Neutrophil (primary cell): Measurements from ENCODE around the gene DNAJA4.
"Not testable (repeated sequence)": the region's sequence is repeated elsewhere in the genome, so short reads cannot be mapped to it uniquely, and the experiment has no call there.

ENCODE experiments used
- H3K27ac ChIP-seq: fragments of 200-600 bp; sonication (generic); 2 replicates; pipeline ENCODE4 v1.5.1; 2016; ENCODE audit warnings: mild to moderate bottlenecking, moderate library complexity
- H3K27me3 ChIP-seq: fragments of 200-600 bp; sonication (generic); 2 replicates; pipeline ENCODE4 v1.6.0; 2016; ENCODE audit warnings: mild to moderate bottlenecking
- H3K36me3 ChIP-seq: fragments of 200-600 bp; sonication (generic); 2 replicates; pipeline ENCODE4 v1.5.1; 2017
- H3K4me1 ChIP-seq, 2 experiments: fragments of 200-600 bp in 1 of 2; sonication (generic) in 1 of 2; 1 replicate in 1 of 2; 2 replicates in 1 of 2; pipeline versions ENCODE4 v1.5.1 to v1.6.1; 2013 to 2016; ENCODE audit warnings: low read depth in 1 of 2, low read length in 1 of 2, mild to moderate bottlenecking in 1 of 2, moderate library complexity in 1 of 2; ENCODE audit not compliant: control insufficient read depth in 1 of 2, insufficient read depth in 1 of 2
- H3K4me3 ChIP-seq, 2 experiments: fragments of 200-600 bp in 1 of 2; sonication (generic) in 1 of 2; 1 replicate in 1 of 2; 2 replicates in 1 of 2; pipeline ENCODE4 v1.5.1; 2013 to 2016; ENCODE audit warnings: low read depth in 1 of 2, low read length in 1 of 2, mild to moderate bottlenecking in 1 of 2, moderate library complexity in 1 of 2
- H3K9me3 ChIP-seq: fragments of 200-600 bp; sonication (generic); 2 replicates; pipeline ENCODE4 v1.5.1; 2016
- TF ChIP-seq, protein P1 (sequence below): fragments of 200-600 bp; sonication (generic); IDR thresholded peaks from 2 replicates; pipeline ENCODE4 v1.5.1; 2016; ENCODE audit warnings: antibody characterized with exemption

DNAJA4 gene

DNA sequence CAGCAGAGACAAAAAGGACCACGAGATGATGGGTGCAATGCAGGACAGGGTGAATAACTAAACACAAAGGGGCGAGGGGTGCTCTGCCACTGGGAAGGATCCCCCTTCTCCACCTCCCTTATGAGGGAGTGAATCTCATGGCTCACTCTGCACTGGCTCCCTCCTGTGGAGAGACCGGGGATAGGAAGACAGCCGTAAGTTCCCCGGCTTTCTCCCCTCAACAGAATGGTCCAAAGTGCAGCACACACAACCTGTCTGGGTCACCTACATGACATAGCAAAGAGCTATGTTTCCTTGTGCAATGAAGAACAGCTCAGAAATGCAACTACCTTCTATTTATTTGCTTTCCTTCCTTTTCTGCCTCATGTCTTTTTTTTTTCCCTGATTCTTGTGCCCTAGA is 22.2 kb upstream of the DNAJA4 start:
- Histone ChIP-seq H3K27me3 (no peaks in the 10 kb centered on the region), H3K9me3 (no peaks in the 10 kb centered on the region), H3K27ac (no peak overlapping the region), H3K4me1 (no peaks in the 10 kb centered on the region), H3K4me3 (no peak overlapping the region), H3K36me3 (no peaks in the 10 kb centered on the region)
- TF ChIP-seq, protein P1, sequence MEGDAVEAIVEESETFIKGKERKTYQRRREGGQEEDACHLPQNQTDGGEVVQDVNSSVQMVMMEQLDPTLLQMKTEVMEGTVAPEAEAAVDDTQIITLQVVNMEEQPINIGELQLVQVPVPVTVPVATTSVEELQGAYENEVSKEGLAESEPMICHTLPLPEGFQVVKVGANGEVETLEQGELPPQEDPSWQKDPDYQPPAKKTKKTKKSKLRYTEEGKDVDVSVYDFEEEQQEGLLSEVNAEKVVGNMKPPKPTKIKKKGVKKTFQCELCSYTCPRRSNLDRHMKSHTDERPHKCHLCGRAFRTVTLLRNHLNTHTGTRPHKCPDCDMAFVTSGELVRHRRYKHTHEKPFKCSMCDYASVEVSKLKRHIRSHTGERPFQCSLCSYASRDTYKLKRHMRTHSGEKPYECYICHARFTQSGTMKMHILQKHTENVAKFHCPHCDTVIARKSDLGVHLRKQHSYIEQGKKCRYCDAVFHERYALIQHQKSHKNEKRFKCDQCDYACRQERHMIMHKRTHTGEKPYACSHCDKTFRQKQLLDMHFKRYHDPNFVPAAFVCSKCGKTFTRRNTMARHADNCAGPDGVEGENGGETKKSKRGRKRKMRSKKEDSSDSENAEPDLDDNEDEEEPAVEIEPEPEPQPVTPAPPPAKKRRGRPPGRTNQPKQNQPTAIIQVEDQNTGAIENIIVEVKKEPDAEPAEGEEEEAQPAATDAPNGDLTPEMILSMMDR = peak; percentile 10

GRCh38 chr15:78243058-78243457 is 21.3 kb upstream of the DNAJA4 start:
- no peaks in the 10 kb centered on the region for H3K9me3 ChIP-seq
- no peak overlapping the region for H3K27ac ChIP-seq
- H3K27me3 ChIP-seq = no peaks in the 10 kb centered on the region
- TF ChIP-seq, protein P1 = no peak
- no peak overlapping the region for H3K4me3 ChIP-seq
- H3K4me1 ChIP-seq = no peaks in the 10 kb centered on the region
- no peaks in the 10 kb centered on the region for H3K36me3 ChIP-seq

- Histone ChIP-seq H3K27ac (no peak overlapping the region), H3K9me3 (no peaks in the 10 kb centered on the region), H3K27me3 (no peaks in the 10 kb centered on the region), H3K36me3 (no peaks in the 10 kb centered on the region), H3K4me1 (no peaks in the 10 kb centered on the region), H3K4me3 (no peak overlapping the region)
- TF ChIP-seq, protein P1 = no peak
Observed at GRCh38 chr15:78243491-78243941, 20.8 kb upstream of the DNAJA4 start.

GRCh38 chr15:78244101-78244500 is 20.3 kb upstream of the DNAJA4 start:
- Histone ChIP-seq H3K4me3 (no peak overlapping the region), H3K9me3 (no peaks in the 10 kb centered on the region), H3K27me3 (no peaks in the 10 kb centered on the region), H3K4me1 (no peaks in the 10 kb centered on the region), H3K36me3 (no peaks in the 10 kb centered on the region), H3K27ac (no peak overlapping the region)
- TF ChIP-seq, protein P1 = no peak

- no peaks in the 10 kb centered on the region for H3K27me3 ChIP-seq
Observed at GRCh38 chr15:78244893-78245292, 19.5 kb upstream of the DNAJA4 start.

DNA sequence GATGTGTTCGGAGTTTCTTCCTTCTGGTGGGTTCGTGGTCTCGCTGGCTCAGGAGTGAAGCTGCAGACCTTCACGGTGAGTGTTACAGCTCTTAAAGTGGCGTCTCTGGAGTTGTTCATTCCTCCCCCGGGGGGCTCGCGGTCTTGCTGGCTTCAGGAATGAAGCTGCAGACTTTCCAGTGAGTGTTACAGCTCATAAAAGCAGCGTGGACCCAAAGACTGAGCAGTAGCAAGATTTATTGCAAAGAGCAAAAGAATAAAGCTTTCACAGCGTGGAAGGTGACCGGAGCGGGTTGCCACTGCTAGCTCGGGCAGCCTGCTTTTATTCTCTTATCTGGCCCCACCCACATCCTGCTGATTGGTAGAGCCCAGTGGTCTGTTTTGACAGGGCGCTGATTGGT is 19.0 kb upstream of the DNAJA4 start:
- not testable (repeated sequence) for H3K9me3 ChIP-seq, H3K36me3 ChIP-seq, H3K27me3 ChIP-seq, H3K4me3 ChIP-seq, H3K27ac ChIP-seq, H3K4me1 ChIP-seq

More at GRCh38 chr15:78244893-78245292, 19.5 kb upstream of the DNAJA4 start:
- H3K4me3 ChIP-seq = no peak overlapping the region
- no peaks in the 10 kb centered on the region for H3K9me3 ChIP-seq
- TF ChIP-seq, protein P1 = no peak
- H3K36me3 ChIP-seq = no peaks in the 10 kb centered on the region
- H3K4me1 ChIP-seq = no peaks in the 10 kb centered on the region
- no peak overlapping the region for H3K27ac ChIP-seq

DNA sequence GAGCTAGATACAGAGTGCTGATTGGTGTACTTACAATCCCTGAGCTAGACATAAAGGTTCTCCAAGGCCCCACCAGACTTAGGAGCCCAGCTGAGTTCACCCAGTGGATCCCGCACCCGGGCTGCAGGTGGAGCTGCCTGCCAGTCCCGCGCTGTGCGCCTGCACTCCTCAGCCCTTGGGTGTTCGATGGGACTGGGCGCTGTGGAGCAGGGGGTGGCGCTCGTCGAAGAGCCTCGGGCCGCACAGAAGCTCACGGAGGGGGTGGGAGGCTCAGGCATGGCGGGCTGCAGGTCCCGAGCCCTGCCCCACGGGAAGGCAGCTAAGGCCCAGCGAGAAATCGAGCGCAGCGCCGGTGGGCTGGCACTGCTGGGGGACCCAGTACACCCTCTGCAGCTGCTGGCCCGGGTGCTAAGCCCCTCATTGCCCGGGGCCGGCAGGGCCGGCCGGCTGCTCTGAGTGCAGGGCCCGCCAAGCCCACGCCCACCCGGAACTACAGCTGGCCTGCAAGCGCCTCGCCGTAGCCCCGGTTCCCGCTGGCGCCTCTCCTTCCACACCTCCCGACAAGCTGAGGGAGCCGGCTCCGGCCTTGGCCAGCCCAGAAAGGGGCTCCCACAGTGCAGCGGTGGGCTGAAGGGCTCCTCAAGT is 18.3 kb upstream of the DNAJA4 start:
- not testable (repeated sequence) for H3K27me3 ChIP-seq, H3K4me3 ChIP-seq, H3K9me3 ChIP-seq, H3K36me3 ChIP-seq, H3K27ac ChIP-seq, H3K4me1 ChIP-seq
